Stimulated activated CD8-positive, alpha-beta memory T cell treated with anti-CD3 and anti-CD28 coated beads, Interleukin-12 subunit alpha, Interleukin-12 subunit beta, amount 100 ng/mL, for 4 hours (primary cell): ENCODE results near the gene LRMDA.

Experiments used
- DNase-seq: peaks from one replicate; pipeline ENCODE4 v3.0.0-alpha.2; 2020; ENCODE audit warnings: low read depth

LRMDA gene

DNA sequence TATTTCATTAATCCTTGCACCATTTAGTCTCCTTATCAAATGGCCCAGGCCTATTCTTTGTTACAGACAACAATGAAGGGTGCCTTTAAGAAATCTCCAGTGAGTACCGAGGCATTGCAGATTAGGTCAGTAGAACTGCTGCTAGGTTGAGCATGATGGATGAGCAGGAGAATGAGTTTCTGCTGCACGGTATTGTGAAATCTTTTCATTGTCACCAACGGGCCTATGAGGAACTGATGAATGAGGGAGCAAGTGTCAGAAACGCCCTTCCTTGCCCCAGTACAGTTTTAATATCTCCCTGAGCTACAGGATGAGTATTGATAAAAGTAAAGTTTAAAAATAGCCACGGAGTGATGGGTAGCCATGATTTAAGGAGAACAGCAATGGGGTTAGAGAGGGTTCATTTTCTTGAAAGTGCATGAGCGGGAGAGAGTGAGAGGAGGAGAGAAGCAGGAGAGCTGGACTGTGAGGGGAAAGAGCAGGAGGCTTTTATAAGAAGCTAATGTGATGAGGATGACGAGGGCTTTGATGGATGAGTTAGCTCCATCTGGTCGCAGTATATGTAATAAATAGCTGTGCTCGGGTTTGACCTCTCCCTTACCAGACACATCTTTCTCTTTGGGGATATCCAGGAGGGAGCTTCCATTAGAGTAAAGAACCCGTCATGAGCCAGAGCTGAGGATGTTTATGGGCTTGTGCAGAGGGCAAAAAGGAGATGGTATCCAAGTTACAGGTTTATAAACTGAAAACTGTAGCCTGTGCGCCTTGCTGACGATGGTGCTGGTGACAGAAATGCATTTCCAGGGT lies 526.1 kb downstream of the LRMDA start:
- no peak for DNase-seq

DNA sequence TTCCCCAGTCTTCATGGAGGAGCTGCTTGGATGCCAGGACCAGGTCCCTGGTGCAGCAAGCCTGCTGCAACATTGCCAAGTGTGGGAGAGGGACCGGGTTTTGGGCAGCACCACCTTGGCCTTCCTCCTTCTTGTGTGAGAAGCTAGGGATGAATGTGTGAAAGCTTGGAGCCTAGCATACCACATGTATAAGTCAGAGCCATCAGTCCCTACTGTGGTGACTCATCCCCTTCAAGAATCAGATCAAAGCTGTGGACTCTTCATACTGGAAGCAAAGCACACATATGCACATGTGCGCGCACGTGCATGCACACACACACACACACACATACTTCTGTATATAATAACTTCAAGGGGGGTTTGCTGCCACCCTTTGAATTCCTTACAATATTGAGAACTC lies 527.8 kb downstream of the LRMDA start:
- DNase-seq, result no peak

GRCh38 chr10:75959912-75960311 lies 528.5 kb downstream of the LRMDA start:
- no peak for DNase-seq

- DNase-seq, result no peak
These were observed 531.1 kb downstream of the LRMDA start for GRCh38 chr10:75962395-75963061.

DNA sequence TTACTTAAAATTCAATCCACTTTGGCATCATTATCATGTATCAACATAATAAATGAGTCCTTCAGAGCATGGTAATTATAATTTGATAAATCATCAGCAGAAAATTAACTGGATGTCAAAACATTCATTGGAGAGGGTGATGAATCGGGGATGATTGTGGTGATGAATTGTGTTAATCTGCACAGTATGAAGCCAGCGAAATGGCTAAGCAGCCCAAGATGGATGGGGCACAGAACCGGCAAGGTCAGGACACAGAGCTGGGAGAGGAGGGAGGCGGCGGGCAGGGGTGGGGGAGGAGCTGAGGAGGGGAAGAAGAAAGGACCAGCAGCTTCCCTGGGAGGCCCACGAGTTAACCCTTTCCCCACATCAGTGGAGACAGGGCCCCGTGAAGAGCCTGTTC lies 536.1 kb downstream of the LRMDA start:
- no peak for DNase-seq

GRCh38 chr10:75969031-75969430 lies 537.6 kb downstream of the LRMDA start:
- DNase-seq, result no peak

GRCh38 chr10:75971402-75972211 lies 540.2 kb downstream of the LRMDA start:
- DNase-seq, result no peak

- no peak for DNase-seq
These were observed 541.3 kb downstream of the LRMDA start for GRCh38 chr10:75972491-75973276.

- no peak for DNase-seq
These were observed 542.7 kb downstream of the LRMDA start for GRCh38 chr10:75974080-75974479.

DNA sequence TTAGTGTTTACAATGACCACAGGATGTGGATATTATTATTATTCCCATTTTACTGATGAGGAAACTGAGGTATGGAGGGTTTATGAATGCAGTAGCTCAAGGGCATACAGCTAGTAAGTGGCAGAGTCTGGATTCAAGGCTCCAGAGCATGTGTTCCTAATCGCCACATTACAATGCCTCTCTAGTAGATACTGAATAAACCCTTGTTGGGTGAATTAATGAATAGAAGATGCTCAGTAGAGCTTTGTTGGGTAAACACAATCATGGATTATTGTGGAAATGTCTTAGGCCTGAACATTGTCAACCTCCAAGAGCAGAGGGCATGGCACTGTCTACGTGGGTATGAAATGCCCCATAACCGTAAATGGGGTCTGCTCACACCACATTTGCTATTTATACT lies 545.3 kb downstream of the LRMDA start:
- DNase-seq, result no peak

DNA sequence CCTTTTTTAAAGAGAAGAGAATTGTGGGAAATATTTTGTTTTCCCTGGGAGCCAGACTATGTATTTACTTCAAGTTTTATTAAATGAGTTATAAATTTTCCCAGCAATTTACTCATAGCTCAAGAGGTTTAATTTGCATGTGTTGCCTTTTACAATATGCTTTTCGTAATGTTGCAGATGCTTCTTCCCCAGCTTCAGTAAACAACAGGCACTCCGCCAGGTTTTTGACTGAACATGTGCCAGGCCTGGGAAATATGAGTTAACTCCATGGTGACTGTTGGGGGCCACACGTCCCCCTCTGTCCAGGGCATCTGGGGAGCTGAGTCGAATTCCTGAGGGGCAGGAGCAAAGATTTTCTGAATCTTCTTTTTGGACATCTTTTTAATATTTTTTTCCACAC lies 545.7 kb downstream of the LRMDA start:
- no peak for DNase-seq

DNA sequence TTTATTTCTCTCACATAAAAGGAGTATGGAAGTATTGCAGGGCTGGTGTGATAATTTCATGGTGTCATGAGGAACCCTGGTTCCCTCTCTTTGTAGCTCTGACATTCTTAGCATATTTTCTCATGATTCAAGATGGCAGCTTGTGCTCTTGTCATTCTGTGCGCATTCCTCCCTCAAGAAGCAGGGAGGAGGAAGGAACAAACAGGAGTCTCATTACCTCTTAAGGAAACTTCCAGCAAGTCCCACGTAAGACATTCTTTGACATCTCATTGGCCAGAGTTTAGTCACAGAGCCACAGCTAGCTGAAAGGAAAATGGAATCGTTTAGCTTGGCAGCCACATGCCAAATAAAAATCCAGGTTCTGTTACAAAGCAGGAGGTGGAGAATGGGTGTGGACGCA lies 546.8 kb downstream of the LRMDA start:
- DNase-seq, result no peak

- DNase-seq, result no peak
These were observed 549.1 kb downstream of the LRMDA start for GRCh38 chr10:75980419-75981002.

- no peak for DNase-seq
These were observed 551.4 kb downstream of the LRMDA start for GRCh38 chr10:75982611-75983369.

- no peak for DNase-seq
These were observed 552.6 kb downstream of the LRMDA start for GRCh38 chr10:75984067-75984466.

GRCh38 chr10:75987616-75988015 lies 556.2 kb downstream of the LRMDA start:
- no peak for DNase-seq

DNA sequence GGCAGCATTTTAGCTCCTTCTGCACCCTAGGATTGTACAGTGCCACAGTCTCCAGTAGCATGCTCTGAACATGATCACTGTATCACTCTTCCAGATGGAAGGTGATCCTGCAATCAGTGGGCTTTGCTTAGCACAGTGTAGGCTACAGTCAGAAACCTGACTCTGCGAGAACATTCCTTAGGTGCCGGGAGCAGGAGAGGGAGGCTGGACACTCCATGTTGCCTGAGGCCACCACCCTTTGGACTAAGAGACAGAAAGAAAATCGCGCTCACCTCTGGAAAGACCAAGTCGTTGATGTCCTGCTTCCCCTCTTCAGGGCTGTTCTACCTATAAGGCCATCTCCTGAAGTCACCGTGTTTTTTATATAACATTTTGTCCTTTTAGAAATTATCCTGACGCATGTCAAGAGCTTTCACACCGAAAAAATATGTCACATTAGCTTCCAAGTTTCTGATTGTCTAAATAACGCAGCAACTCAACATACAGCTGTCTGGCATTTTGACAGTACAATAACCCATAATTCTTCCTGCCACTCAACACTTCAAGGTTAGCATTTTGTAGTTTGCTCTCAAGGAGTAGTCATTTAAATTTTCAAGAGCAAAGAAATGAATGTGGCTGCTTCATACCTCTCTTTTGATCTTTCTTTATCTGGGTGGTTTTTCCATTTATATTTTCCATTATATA lies 563.1 kb downstream of the LRMDA start:
- no peak for DNase-seq

DNA sequence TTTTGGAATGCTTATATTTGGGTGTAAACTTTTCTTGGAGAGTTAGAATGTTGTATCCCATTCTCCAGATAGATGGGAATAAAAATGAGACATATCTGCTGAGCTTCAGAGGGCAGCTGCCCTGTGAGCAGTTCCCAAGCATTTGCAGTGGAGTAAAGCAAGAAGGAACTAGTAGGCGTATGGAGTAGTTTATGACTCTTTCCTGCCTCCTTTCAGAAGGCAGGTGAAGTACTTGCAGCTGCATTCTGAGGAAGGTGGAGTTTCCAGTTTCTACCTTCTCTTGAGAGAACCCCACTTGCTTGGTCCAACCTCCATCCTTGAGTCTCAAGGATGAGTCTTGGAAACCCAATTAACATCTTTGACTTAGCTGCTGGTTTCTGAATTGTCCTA lies 563.6 kb downstream of the LRMDA start:
- DNase-seq, result no peak

GRCh38 chr10:75995720-75996119 lies 564.3 kb downstream of the LRMDA start:
- DNase-seq, result no peak

GRCh38 chr10:75999001-75999400 lies 567.6 kb downstream of the LRMDA start:
- DNase-seq, result no peak
